ENCODE data around the gene LRRC3C. TPM values are rescaled to one million over a fixed set of nuclear protein-coding genes. Genes with fewer than 3 reads are reported as not detected.
A peak's percentile ranks its signal among the peaks of the same experiment; 100 is the strongest.
"Not testable (repeated sequence)": the region's sequence is repeated elsewhere in the genome, so short reads cannot be mapped to it uniquely, and the experiment has no call there.

LRRC3C gene
- total and polyA plus RNA-seq, 11 donors, result not detected

DNA sequence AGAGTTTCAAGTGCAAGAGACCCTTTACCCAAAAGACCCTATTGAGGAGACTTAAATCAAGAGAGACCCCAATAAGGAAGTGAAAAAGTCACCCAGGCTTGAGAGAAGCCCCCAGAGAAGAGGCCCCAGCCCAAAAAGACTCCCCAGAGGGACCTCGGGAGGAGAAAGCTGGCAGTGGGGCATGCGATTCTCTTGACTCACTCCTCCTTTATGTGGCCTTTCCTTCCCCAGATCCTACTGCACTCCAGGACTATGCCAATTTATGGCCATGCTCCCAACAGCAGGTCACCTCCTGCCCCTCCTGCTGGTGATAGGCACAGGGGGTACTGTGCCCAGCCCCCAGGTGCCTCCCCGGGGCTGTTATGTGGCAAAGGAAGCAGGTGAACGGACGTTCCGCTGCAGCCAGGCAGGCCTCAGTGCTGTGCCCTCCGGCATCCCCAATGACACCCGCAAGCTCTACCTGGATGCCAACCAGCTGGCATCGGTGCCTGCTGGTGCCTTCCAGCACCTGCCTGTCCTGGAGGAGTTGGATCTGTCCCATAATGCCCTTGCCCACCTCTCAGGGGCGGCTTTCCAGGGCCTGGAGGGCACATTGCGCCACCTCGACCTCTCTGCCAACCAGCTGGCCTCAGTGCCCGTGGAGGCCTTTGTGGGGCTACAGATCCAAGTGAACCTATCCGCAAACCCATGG lies 16.3 kb downstream of the LRRC3C start:
- no peaks in the 10 kb centered on the region for H3K27me3 ChIP-seq

DNA sequence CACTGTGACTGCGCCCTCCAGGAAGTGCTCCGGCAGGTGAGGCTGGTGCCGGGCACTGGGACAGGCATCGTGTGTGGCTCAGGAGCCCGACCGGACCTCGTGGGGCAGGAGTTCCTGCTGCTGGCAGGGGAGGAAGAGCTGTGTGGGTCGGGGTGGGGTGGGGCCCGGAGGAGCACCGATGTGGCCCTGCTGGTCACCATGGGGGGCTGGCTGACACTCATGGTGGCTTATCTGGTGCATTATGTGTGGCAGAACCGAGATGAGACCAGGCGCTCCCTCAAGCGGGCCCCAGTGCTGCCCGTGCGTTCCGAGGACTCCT lies 16.8 kb downstream of the LRRC3C start:
- no peak overlapping the region for H3K27ac ChIP-seq
- no peaks in the 10 kb centered on the region for H3K36me3 ChIP-seq
- no peak for ATAC-seq
- intact Hi-C loops (cut with DNase I), result no loop called here
- no peaks in the 10 kb centered on the region for H3K9me3 ChIP-seq
- H3K27me3 ChIP-seq, result no peaks in the 10 kb centered on the region
- H3K4me3 ChIP-seq, result no peak overlapping the region
- H3K4me1 ChIP-seq, result peaks cover 0 to 10% (median 8%) of the 10 kb centered on the region in 12 donors
- no peak for DNase-seq
- 79 to 87% (median 81%) methylated on average over 7 to 16 of the region's 16 CpGs for WGBS, 4 donors
- TF ChIP-seq, protein P1, sequence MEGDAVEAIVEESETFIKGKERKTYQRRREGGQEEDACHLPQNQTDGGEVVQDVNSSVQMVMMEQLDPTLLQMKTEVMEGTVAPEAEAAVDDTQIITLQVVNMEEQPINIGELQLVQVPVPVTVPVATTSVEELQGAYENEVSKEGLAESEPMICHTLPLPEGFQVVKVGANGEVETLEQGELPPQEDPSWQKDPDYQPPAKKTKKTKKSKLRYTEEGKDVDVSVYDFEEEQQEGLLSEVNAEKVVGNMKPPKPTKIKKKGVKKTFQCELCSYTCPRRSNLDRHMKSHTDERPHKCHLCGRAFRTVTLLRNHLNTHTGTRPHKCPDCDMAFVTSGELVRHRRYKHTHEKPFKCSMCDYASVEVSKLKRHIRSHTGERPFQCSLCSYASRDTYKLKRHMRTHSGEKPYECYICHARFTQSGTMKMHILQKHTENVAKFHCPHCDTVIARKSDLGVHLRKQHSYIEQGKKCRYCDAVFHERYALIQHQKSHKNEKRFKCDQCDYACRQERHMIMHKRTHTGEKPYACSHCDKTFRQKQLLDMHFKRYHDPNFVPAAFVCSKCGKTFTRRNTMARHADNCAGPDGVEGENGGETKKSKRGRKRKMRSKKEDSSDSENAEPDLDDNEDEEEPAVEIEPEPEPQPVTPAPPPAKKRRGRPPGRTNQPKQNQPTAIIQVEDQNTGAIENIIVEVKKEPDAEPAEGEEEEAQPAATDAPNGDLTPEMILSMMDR (IDR thresholded peaks at IDR 0.05), result no peak
- TF ChIP-seq POLR2A (IDR thresholded peaks at IDR 0.05), result no peak

More for the DNA sequence above, 16.3 kb downstream of the LRRC3C start:
- intact Hi-C loops (cut with DNase I), result no loop called here
- DNase-seq, result no peak
- TF ChIP-seq, protein P1 (IDR thresholded peaks at IDR 0.05), result no peak
- no peak for TF ChIP-seq POLR2A (IDR thresholded peaks at IDR 0.05)
- Histone ChIP-seq H3K9me3 (no peaks in the 10 kb centered on the region), H3K4me3 (no peak overlapping the region), H3K36me3 (no peaks in the 10 kb centered on the region), H3K27ac (no peak overlapping the region), H3K4me1 (peaks cover 0 to 15% (median 9%) of the 10 kb centered on the region in 12 donors)
- WGBS, 4 donors, result 76 to 93% (median 85%) methylated on average over 5 to 14 of the region's 14 CpGs
- ATAC-seq, result peak in 1 of 4 donors; percentile 15

DNA sequence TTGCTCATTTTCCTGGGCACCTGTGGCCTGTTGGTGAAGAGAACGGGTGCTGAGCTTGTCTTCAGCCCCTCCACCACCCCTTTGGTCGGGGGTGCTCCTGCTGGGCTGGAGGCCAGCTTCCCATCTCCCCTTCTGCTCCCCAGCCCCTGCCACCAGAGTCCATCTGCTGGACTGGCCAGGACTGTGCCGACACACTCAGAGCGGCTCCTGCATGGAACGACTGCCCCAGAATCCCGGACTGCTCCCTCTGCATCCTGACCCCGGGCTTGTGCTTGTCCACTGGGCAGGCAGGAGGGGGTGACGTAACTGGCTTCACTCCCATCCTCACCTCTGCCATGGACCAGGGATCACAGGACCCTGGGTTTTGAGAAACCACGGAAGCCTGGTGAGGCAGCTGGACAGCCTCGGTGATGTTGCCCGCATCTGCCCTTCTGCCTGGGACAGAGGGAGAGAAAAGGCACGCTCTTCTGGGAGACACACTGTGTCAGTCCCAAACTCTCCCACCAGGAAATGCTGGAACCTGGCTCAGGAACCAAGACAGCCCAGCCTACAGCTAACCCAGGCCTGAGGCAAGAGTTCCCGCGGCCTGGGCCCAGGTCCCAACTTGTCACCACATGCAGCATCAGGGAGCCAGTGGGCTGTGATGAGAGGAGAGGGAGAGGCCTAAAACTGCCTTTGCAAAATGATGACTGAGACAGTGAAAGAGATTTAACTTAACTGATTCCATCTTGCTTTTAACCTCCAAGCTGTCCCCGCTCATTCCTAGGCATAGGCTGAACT lies 19.2 kb downstream of the LRRC3C start:
- Histone ChIP-seq H3K36me3 (no peaks in the 10 kb centered on the region), H3K4me3 (no peak overlapping the region), H3K27me3 (no peaks in the 10 kb centered on the region), H3K27ac (no peak overlapping the region), H3K9me3 (no peaks in the 10 kb centered on the region), H3K4me1 (peaks cover 0 to 18% (median 2%) of the 10 kb centered on the region in 12 donors)
- TF ChIP-seq, protein P1 (IDR thresholded peaks at IDR 0.05), result no peak
- TF ChIP-seq POLR2A (IDR thresholded peaks at IDR 0.05), result no peak
- no peak for DNase-seq
- intact Hi-C loops (cut with DNase I), result no loop called here
- WGBS, 4 donors, result 79 to 87% (median 81%) methylated on average over 15 of the region's 15 CpGs
- ATAC-seq, result no peak

DNA sequence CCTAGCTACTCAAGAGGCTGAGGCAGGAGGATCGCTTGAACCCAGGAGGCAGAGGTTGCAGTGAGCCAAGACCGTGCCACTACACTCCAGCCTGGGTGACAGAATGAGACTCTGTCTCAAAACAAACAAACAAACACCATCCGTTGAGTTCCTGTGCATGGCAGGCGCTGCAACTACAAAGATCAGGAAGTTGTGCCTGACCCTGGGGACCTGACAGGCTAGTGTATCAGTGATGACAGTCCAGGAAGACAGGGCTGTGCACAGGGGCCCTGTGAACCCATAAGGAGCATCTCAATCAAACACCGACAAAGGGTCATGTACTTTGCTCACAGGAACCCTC lies 20.9 kb downstream of the LRRC3C start:
- H3K36me3 ChIP-seq; DNase-seq; H3K4me3 ChIP-seq; H3K27ac ChIP-seq; intact Hi-C loops (cut with DNase I); H3K9me3 ChIP-seq; ATAC-seq; H3K27me3 ChIP-seq: not testable (repeated sequence)
- peaks cover 0 to 29% (median 10%) of the 10 kb centered on the region in 12 donors for H3K4me1 ChIP-seq
- WGBS, 4 donors, result 69 to 78% (median 75%) methylated on average over 5 of the region's 5 CpGs
